GM20000 (cell line): ENCODE measurements around the gene THBS2.

Experiments used
- DNase-seq: peaks from one replicate; pipeline ENCODE4 v3.0.0; 2012; ENCODE audit warnings: low spot score
- CTCF ChIP-seq: IDR thresholded peaks from 2 replicates; pipeline ENCODE4 v1.5.1; 2012; ENCODE audit warnings: mild to moderate bottlenecking, control low read depth; ENCODE audit errors: extremely low read depth, missing control alignments

Gene THBS2

GRCh38 chr6:169213814-169214520, 39.7 kb downstream of the THBS2 start:
- DNase-seq, result no peak
- no peak for TF ChIP-seq CTCF

- peak; percentile 90 for DNase-seq
- TF ChIP-seq CTCF, result no peak
Measured at GRCh38 chr6:169212897-169213813, 40.5 kb downstream of the THBS2 start.

- no peak for TF ChIP-seq CTCF
- DNase-seq, result no peak
Measured at GRCh38 chr6:169212436-169212835, 41.2 kb downstream of the THBS2 start.

- DNase-seq, result no peak
- TF ChIP-seq CTCF, result no peak
Measured at GRCh38 chr6:169211881-169212280, 41.8 kb downstream of the THBS2 start.

GRCh38 chr6:169210611-169211010, 43.0 kb downstream of the THBS2 start:
- TF ChIP-seq CTCF, result no peak
- no peak for DNase-seq

- no peak for TF ChIP-seq CTCF
- no peak for DNase-seq
Measured at GRCh38 chr6:169208011-169208410, 45.6 kb downstream of the THBS2 start.

GRCh38 chr6:169207482-169207881, 46.2 kb downstream of the THBS2 start:
- TF ChIP-seq CTCF, result no peak
- no peak for DNase-seq
